Measurements from ENCODE around the gene GNG7.
"Not testable (repeated sequence)": the region's sequence is repeated elsewhere in the genome, so short reads cannot be mapped to it uniquely, and the experiment has no call there.

Gene GNG7

DNA sequence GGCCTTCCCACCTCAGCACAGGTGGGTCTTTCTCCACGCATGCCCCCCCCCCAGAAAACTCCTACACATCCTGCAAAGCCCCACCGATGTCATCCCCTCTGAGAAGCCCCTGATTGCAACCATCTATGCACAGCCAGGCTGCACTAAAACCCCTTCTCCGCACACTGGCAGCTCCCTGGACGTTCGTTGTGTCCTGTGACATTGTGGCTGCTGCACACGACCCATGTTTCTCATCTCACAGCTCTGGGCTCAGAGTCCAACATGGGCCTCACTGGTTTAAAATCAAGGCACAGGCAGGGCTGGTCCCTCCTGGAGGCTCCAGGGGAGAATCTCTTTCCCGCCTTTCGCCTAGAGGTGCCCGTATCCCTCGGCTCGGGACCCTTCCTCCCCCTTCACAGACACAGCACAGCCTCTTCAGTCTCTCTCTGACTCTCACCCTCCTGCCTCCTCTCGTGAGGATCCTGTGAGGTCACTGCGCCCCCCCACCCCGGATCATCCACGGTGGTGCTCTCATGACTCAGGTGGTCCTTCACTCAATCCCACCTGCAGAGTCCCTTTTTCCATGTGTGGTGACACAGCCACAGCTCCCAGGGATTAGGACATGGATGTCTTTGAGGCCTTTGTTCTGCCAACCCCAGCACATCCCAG lies 155.3 kb downstream of the GNG7 start:
- no peak for DNase-seq

DNA sequence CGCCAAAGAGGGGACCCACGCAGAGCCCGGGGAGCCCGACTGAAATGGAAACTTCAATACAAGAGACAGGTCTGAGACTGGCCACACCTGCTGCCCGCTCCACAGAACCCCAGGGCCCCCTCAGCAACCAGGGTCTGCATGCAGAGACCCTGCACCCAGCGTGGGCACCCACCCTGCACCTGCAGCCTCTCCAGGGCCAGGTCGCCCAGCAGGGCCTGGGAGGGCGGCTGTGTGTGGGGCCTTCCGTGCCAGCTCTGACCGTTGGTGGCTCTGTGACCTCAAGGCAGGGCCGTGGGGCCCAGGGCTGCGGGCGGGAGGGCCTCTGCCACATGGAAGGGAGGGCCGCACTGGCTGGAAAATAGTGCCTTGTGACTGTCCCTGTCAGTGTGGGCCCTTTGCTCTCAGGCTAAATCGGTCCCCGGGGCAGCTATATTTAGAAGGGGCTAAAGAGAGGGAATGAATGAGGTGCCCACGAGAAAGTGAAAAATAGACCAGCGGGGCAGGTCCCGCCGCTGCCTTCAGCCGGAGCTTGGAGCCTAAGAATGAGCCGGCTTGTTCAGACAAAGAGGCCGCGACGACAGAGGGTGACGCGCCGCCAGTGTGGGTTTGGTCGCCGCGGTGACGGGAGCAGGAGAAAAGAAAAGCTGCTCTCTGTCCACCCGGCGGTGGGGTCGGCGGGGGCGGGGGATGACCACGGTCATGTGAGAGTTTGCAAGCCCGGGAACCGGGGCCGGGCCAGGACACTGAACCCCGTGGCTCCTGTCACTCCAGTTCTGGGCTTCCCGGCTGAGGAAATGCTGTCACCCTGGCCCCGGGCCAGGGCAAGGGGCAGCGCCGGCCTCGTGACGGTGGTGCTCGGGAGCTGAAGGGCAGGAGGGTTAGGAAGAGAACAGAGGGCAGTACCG lies 156.1 kb downstream of the GNG7 start:
- no peak for DNase-seq

DNA sequence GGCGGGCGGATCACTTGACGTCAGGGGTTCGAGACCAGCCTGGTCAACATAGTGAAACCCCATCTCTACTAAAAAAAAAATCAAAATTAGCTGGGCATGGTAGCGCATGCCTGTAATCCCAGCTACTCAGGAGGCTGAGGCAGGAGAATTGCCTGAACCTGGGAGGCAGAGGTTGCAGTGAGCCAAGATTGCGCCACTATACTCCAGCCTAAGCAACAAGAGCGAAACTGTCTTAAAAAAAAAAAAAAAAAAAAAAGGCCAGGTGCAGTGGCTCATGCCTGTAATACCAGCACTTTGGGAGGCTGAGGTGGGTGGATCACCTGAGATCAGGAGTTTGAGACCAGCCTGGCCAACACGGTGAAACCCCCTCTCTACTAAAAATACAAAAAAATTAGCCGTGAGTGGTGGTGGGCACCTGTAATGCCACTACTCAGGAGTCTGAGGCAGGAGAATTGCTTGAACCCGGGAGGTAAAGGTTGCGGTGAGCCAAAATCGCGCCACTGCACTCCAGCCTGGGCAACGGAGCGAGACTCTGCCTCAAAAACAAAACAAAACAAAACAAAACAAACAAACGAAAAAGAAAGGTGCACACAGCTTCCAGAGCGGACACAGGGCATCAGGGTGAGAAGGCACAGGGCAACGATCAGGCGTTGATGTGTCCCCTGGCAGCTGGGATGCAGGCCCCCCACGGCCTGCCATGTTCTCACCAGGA lies 156.9 kb downstream of the GNG7 start:
- not testable (repeated sequence) for DNase-seq

DNA sequence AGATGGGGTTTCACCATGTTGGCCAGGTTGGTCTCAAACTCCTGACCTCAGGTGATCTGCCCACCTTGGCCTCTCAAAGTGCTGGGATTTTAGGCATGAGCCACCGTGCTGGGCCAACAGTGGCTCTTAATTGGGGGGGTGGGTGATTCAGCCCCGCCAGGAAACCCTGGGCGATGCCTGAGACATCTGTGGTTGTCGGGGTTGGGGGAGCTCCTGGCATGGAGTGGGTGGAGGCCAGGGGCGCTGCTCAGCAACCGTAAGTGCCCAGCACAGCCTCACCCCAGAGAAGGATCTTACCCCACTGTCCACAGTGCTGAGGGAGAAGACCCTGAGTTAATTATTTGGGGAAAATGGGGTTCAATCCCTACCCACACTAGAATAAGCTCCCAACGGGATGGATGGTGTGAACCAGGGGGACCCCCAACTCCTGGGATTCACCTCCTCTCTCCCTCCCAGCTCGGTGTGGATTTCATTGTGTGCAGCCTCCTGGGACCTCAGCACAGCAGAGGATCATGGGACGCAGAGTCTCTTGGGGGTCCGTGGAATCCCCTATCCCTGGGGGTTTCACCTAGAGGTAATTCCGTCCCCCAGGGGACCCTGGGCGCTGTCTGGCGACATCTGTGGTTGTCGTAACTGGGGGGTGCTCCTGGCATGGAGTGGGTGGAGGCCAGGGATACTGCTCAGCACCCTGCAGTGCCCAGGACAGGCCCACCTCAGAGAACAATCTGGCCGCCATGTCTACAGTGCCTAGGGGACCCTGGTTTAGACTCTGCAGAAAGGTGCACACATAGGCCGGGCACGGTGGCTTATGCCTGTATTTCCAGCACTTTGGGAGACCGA lies 157.7 kb downstream of the GNG7 start:
- no peak for DNase-seq

DNA sequence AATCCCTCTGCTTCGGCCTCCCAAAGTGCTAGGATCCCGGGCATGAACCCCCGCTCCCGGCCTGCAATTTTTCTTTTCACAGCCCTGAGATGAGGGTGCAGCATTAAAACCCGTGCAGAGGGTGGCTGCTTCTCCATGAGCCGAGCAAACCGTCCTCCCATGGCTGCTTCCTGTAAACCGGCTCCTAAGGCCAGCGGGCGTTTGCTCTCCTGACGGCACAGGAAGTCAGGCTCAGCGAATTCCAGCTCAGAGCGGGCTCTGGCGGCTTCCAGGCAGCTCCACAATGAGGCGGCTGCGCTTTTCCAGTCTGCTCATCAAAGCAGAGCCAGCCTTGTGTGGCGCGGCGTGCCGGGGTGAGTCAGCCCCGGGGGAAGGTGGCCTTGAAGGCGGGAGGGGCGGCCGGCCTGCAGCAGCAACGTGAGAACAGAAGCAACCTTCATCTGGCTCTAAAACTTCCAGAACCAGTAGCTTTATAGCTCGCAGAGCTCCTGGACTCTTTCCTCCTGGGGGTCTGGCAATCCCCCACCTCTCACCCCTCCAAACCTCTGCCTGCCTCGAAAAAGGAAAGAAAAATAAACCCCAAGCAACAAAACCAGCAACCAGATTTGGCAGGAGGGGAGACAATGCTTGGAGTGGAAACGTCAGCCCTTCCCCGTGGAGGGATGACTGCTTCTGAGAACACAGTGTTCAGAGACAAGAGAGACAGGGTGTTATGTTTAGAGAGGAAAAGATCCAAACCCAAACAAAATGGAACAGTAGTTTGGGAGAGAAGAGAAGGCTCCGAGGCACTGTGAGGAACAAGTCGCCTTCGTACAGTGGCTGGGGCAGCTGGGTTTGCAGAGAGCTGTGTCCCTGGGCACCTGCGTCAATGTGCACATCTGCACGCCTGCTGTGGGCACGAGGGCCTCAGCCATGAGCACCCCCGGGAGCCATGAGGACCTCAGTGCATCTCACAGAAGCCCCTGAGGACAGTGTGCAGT lies 158.7 kb downstream of the GNG7 start:
- DNase-seq = peak; percentile 86

DNA sequence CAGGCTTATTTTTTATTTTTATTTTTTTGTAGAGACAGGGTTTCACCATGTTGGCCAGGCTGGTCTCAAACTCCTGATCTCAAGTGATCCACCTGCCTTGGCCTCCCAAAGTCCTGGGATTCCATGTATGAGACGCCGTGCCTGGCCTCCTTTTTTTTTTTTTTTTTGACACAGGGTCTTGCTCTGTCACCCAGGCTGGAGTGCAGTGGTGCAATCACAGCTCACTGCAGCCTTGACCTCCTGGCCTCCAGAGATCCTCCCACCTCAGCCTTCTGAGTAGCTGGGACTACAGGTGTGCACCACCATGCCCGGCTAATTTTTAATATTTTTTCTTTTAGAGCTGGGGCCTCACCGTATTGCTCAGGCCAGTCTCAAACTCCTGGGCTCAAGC lies 159.4 kb downstream of the GNG7 start:
- DNase-seq = not testable (repeated sequence)

DNA sequence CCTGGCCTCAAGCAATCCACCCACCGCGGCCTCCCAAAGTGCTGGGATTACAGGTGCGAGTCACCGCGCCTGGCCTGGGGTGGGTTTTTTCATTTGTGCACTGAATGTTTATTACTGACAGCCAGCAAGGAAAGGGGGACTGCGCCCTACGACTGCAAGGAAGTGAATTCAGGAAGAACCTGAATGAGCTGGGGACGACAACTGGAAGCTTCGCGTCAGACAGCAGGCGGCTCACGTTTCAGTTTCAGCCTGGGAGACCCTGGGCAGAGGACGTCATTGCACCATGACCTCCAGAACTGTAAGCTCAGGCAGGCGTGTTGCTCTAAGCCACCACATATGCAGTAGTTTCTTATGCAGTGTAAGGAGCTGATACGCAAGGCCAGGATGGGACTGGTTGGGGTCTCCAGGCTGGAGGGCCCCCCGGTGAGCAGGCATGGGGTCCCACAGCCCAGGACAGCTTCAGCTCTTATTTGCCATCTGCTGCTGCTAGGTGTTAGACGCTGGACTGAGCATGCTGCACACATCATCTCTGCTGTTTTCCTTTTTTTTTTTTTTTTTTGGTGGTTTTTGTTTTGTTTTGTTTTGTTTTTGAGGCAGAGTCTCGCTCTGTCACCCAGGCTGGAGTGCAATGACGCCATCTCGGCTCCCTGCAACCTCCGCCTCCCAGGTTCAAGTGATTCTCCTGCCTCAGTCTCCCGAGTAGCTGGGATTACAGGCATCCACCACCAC lies 160.0 kb downstream of the GNG7 start:
- DNase-seq = peak; percentile 81

DNA sequence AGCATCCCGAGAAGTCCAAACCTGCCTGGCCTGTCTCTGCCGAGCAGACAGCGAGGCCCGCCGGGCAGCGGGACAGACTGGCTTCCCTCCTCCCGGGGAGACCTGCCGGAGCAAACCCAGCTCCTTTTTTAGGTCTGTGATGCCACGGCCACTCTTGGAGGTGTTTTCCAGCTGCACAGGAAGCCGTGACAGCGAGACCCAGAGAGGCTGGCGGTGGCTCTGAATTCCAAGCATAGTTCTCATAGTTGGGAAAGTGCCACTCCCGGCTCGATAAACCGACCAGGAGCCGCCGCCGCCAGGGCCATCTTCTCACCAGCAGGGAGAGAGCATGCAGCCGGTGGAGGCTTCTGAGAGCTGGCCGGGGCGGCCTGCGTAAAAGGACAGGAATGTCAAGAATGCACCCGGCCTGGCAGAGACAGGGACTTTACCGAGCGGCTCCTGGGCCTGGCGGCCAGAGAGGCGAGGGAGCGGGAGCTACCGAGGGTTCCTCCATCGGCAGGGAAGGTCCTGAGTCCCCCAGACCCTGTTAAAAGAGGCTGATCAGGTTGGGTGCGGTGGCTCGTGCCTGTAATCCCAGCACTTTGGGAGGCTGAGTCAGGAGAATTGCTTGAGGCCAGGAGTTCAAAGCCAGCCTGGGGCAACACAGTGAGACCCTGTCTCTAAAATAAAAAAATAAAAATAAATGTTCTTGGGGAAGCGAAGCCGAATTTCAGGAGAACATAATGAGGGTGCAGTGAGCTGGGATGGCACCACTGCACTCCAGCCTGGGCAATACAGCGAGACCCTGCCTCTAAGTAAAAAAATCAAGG lies 161.6 kb downstream of the GNG7 start:
- DNase-seq = no peak

DNA sequence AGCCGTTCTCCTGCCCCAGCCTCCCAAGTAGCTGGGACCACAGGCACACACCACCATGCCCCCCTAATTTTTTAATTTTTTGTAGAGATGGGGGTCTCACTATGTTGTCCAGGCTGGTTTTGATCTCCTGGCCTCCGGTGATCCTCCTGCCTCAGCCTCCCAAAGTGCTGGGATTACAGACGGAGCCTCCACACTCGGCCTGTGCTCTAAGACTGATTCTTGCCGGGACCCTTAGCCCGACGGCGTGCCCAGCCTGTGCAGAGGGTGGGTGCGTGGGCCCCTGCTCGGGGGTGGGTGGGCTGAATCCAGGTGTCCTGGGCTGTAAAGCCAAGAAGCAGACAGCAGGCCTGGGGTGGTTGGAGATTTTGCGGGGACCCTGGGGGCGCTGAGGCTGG lies 162.2 kb downstream of the GNG7 start:
- no peak for DNase-seq

DNA sequence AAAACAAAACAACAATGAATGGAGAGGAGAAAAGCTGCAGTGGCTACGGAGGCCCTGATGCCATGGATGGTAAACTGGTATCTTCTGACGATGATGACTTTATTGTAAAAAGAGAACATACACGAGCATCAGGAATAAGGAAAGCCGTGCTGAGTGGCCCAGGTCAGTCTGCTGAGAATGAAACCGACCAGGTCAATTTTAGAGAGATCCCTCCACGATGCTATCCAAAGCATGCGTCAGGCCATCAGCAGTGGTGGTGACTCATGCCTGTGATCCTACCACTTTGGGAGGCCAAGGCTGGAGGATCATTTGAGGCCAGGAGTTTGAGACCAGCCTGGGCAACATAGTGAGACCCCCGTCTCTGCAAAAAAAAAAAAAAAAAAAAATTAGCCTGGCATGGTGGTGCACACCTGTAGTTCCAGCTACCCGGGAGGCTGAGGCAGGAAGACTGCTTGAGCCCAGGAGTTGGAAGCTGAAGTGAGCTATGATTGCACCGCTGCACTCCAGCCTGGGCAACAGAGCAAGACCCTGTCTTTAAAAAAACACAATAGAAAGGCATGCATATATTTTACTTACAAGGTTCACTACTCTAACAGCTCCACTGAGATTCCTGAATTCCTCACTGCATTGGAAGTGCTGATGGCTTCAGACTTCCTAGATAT lies 164.3 kb downstream of the GNG7 start:
- DNase-seq = no peak

DNA sequence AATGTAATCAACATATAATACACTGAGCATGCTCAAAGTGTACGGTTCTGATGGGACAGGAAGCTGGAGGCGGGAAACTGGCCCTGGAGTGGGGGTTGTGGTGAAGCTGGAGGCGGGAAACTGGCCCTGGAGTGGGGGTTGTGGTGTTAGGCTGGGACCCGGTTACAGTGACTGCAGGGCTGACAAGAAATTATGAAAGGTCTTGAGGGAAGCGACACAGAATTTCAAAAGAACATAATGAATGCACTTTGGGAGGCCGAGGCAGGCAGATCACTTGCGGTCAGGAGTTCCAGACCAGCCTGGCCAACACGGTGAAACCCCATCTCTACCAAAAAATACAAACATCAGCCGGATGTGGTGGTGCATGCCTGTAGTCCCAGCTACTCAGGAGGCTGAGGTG lies 164.9 kb downstream of the GNG7 start:
- DNase-seq = not testable (repeated sequence)

DNA sequence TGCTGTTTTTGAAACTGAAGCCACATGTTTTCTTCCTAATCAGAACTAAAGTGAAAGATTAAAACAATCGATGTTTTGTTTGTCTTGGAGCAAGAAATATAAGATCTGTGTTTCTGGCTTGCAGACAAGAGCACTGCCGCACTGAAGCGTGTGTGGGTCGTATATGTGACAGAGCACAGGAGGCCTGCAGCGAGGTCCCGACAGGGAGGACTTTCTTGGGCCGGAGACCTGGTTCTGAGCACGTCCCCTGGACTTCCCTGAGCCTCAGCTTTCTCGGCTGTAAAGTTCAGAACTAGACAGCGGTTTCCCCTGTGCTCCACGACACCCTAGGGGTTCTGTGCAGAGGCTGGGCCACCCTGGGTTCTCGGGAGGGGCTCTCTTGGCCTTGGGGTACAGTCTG lies 166.0 kb downstream of the GNG7 start:
- DNase-seq = no peak

DNA sequence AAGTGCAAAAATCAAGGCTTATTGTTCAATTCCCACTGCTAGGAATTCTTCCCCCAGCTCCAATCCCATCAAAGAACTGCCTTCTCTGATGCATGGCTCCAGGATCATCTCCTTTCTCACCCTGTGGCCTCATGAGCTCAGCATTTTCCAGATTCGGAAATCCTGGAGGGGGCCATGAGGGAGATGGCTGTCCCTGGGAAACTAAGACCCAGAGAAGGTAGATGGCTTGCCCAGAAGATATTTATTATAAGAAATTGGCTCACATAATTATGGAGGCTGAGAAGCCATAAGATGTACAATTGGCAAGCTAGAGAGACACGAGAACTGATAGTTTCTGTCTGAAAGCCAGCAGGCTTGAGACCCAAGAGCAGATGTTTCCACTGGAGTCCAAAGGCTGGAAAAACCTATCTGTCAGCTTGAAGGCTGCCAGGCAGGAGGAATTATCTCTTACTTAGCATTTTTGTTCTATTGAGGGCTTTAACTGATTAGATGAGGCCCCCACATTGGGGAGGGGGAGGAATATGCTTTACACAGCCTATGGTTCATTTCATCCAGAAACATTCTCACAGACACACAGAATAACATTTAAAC lies 168.0 kb downstream of the GNG7 start:
- no peak for DNase-seq

DNA sequence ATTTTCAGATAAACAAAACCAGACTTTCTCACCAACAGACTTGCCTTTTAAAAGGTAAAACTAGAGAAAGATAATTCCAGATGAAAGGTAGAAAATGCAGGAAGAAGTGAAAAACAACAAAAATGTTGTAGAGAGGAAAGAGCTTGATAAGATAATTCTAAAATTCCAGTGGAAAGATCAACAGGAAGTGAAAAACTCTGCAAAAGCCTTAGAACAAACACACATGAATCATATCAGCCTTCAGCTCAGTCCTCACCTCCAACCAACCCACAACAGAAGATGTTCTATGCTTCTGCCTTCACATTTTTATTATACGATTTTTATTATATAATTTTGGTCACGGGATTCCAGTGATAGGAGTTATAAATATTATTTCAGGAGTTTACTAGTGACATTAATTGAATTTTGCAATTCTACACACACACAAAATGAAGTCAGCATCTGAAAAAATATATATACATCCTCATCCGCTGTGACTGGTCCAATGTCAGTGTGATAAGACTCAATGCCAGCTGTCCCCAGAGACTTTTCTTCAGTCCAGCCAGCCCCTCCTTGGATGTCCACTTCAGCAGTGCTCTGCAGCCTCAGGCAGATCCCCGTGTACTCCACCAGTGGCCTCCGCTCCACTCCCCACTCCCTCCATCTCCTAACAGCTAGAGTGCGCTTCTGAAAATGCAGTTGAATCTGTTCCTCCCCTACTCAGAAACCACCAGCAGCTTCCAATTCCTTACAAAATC lies 168.6 kb downstream of the GNG7 start:
- DNase-seq = no peak

DNA sequence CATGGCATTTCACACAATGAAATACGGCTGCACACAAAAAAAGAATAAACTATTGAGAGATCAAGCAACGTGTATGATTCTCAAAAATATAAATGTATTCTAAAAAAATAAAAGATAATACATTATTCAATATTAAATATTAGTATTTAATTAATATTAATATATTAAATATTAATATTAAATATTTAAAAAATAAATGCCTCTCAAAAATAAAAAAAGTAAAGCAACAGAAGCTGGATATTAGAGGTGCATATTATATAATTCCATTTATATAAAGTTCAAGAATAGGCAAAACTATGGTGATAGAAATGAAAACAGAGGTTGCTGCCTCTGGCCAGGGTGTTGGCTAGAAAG lies 169.4 kb downstream of the GNG7 start:
- DNase-seq = no peak

DNA sequence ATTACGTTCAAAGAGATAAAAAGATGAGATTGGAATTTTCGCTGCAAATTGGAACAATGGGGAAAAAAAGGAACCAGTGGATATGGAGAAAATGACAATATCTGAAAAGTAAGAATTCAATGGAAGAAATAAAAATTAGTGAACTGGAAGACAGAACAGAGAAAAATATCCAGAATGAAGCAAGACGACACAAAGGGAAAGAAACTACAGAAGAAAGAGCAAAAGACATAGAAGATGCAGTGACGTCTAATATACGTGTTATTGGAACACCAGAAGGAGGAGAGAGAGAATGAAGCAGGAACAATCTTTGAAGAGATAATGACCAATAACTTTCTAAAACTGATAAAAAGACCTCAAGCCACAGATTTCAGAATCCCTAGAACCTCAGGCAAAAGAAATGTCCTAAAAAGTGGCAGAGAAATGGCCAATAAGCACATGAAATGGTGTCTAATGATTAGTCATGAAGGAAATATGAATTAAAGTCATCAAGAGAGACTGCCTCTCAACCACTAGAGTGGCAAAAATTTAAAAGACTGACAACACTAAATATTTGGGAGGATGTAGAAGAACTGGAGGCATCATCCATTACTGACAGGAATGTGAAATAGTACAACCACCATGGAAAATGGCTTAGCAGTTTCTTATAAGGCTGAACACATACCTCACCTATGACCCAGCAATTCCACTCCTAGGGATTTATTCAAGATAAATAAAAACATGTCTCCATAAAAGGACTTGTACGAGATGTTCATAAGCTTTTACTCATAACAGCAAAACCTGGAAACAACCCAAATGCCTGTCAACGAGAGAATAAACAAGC lies 170.0 kb downstream of the GNG7 start:
- DNase-seq = no peak

DNA sequence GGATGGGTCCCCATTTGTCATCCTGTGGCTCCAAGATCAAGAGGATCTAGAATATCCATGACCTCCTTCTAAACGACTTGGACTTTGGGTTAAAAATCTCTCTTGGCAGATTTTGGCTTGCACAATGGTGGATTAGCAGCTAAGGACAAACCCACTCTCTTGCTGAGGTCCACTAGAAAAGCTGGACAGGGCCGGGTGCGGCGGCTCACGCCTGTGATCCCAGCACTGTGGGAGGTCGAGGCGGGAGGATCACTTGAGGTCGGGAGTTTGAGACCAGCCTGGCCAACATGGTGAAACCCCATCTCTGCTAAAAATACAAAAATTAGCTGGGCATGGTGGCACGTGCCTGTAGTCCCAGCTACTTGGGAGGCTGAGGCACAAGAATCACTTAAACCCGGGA lies 172.6 kb downstream of the GNG7 start:
- not testable (repeated sequence) for DNase-seq

Measured in NCI-H2171 treated with DMSO at 0.1 percent for 48 hours (cell line).